Measurements from ENCODE around the gene SIRT6.
"Not testable (repeated sequence)": the region's sequence is repeated elsewhere in the genome, so short reads cannot be mapped to it uniquely, and the experiment has no call there.

Gene SIRT6

GRCh38 chr19:4198467-4199126 is 16.2 kb upstream of the SIRT6 start:
- DNase-seq = no peak

GRCh38 chr19:4197625-4198466 is 15.5 kb upstream of the SIRT6 start:
- DNase-seq = no peak

GRCh38 chr19:4197228-4197624 is 14.9 kb upstream of the SIRT6 start:
- no peak for DNase-seq

- DNase-seq = no peak
Observed at GRCh38 chr19:4196587-4197148, 14.3 kb upstream of the SIRT6 start.

- DNase-seq = no peak
Observed at GRCh38 chr19:4196009-4196408, 13.6 kb upstream of the SIRT6 start.

- no peak for DNase-seq
Observed at GRCh38 chr19:4194353-4194752, 12.0 kb upstream of the SIRT6 start.

GRCh38 chr19:4192537-4192936 is 10.2 kb upstream of the SIRT6 start:
- DNase-seq = not testable (repeated sequence)

- no peak for DNase-seq
Observed at GRCh38 chr19:4189641-4190040, 7.3 kb upstream of the SIRT6 start.

- no peak for DNase-seq
Observed at GRCh38 chr19:4187313-4188122, 5.2 kb upstream of the SIRT6 start.

- DNase-seq = peak; percentile 79
Observed at GRCh38 chr19:4186087-4186993, 4.0 kb upstream of the SIRT6 start.

GRCh38 chr19:4185413-4186086 is 3.2 kb upstream of the SIRT6 start:
- no peak for DNase-seq

GRCh38 chr19:4184718-4185352 is 2.5 kb upstream of the SIRT6 start:
- DNase-seq = no peak

GRCh38 chr19:4183967-4184717 is 1.8 kb upstream of the SIRT6 start:
- DNase-seq = no peak

- no peak for DNase-seq
Observed at GRCh38 chr19:4181053-4181508, 1.3 kb downstream of the SIRT6 start.

- no peak for DNase-seq
Observed at GRCh38 chr19:4178990-4179389, 3.4 kb downstream of the SIRT6 start.

GRCh38 chr19:4177146-4177545 is 5.2 kb downstream of the SIRT6 start:
- no peak for DNase-seq

- DNase-seq = no peak
Observed at GRCh38 chr19:4175669-4175931, 6.8 kb downstream of the SIRT6 start.

- no peak for DNase-seq
Observed at GRCh38 chr19:4174895-4175668, 7.3 kb downstream of the SIRT6 start.

GRCh38 chr19:4174213-4174894 is 8.0 kb downstream of the SIRT6 start:
- DNase-seq = no peak
